ENCODE results near the gene UNC79.

DNA sequence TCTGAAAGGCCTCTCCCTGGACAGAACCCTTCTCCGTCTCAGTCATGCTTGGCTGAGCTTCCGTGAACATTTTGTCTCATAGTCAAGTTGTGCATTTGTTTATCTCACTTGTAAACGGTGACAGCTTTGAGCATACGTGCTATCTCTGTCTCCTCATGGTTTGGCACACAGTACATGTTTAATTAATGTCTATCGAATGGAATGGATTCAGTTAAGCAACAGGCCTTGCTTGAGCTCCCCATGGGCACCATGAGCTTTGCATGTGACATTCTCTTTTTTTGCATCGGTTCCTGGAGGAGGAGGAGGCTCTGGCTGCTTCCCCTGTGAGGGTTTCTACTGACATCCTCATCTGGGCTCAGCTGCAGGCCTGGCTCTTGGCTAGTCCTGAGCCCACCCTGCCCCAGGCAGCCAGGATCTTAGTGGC is 277.6 kb downstream of the UNC79 start:
- TF ChIP-seq, protein P1, sequence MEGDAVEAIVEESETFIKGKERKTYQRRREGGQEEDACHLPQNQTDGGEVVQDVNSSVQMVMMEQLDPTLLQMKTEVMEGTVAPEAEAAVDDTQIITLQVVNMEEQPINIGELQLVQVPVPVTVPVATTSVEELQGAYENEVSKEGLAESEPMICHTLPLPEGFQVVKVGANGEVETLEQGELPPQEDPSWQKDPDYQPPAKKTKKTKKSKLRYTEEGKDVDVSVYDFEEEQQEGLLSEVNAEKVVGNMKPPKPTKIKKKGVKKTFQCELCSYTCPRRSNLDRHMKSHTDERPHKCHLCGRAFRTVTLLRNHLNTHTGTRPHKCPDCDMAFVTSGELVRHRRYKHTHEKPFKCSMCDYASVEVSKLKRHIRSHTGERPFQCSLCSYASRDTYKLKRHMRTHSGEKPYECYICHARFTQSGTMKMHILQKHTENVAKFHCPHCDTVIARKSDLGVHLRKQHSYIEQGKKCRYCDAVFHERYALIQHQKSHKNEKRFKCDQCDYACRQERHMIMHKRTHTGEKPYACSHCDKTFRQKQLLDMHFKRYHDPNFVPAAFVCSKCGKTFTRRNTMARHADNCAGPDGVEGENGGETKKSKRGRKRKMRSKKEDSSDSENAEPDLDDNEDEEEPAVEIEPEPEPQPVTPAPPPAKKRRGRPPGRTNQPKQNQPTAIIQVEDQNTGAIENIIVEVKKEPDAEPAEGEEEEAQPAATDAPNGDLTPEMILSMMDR (IDR thresholded peaks at IDR 0.05) = no peak
- TF ChIP-seq POLR2A (IDR thresholded peaks at IDR 0.05) = no peak

All from thyroid gland (tissue), 4 donors.